Mesenchymal stem cell (in vitro differentiated cells and primary cell): ENCODE results near the gene PUS10.
A peak's percentile ranks its signal among the peaks of the same experiment; 100 is the strongest.

Experiments
- DNase-seq: peaks from one replicate; pipeline ENCODE4 v3.0.0-alpha.2; 2013
- H2AFZ ChIP-seq: one replicate; pipeline ENCODE4 v1.6.1; 2013; ENCODE audit warnings: low read depth, mild to moderate bottlenecking, control low read depth, inconsistent platforms, low read length, moderate library complexity
- H2AK5ac ChIP-seq: 2 replicates; pipeline ENCODE4 v1.6.1; 2013; ENCODE audit warnings: low read length, moderate library complexity, mild to moderate bottlenecking, inconsistent platforms; ENCODE audit not compliant: severe bottlenecking
- H2BK120ac ChIP-seq: one replicate; pipeline ENCODE4 v1.6.1; 2013; ENCODE audit warnings: low read depth, mild to moderate bottlenecking, inconsistent platforms, low read length, moderate library complexity
- H2BK12ac ChIP-seq, 2 experiments: one replicate each; pipeline ENCODE4 v1.6.1; 2013; ENCODE audit warnings: inconsistent platforms in 2 of 2, low read length in 2 of 2, mild to moderate bottlenecking in 2 of 2, moderate library complexity in 2 of 2, control low read depth in 1 of 2
- H2BK15ac ChIP-seq: one replicate; pipeline ENCODE4 v1.6.1; 2013; ENCODE audit warnings: mild to moderate bottlenecking, low read depth, inconsistent platforms; ENCODE audit not compliant: poor library complexity, severe bottlenecking
- H2BK5ac ChIP-seq: 2 replicates; pipeline ENCODE4 v1.6.1; 2013; ENCODE audit warnings: low read depth, mild to moderate bottlenecking, low read length, control low read depth, inconsistent platforms; ENCODE audit not compliant: poor library complexity, severe bottlenecking
- H3K14ac ChIP-seq, 2 experiments: one replicate each; pipeline ENCODE4 v1.6.1; 2013; ENCODE audit warnings: inconsistent platforms in 2 of 2, low read length in 2 of 2, control low read depth in 1 of 2, mild to moderate bottlenecking in 1 of 2, moderate library complexity in 1 of 2
- H3K18ac ChIP-seq, 2 experiments: one replicate each; pipeline ENCODE4 v1.6.1; 2013; ENCODE audit warnings: inconsistent platforms in 2 of 2, low read length in 2 of 2, control low read depth in 1 of 2, low read depth in 1 of 2, mild to moderate bottlenecking in 1 of 2
- H3K23ac ChIP-seq, 2 experiments: one replicate each; pipeline ENCODE4 v1.6.1; 2013; ENCODE audit warnings: inconsistent platforms in 2 of 2, low read length in 2 of 2, mild to moderate bottlenecking in 2 of 2, moderate library complexity in 2 of 2, control low read depth in 1 of 2
- H3K27ac ChIP-seq: 2 replicates; pipeline ENCODE4 v1.5.1; 2013; ENCODE audit warnings: mild to moderate bottlenecking, moderate library complexity, low read length, control low read depth, inconsistent platforms; ENCODE audit not compliant: poor library complexity, severe bottlenecking
- H3K27me3 ChIP-seq, 2 experiments: 2 replicates each; pipeline versions ENCODE4 v1.6.1 to v1.7.0; 2013; ENCODE audit warnings: low read length in 2 of 2, mild to moderate bottlenecking in 2 of 2, moderate library complexity in 2 of 2, control low read depth in 1 of 2, inconsistent platforms in 1 of 2; ENCODE audit not compliant: control insufficient read depth in 1 of 2, insufficient read depth in 1 of 2
- H3K36me3 ChIP-seq, 2 experiments: 2 replicates each; pipeline versions ENCODE4 v1.6.1 to v1.7.0; 2013; ENCODE audit warnings: low read length in 2 of 2, control low read depth in 1 of 2, inconsistent platforms in 1 of 2, low read depth in 1 of 2, mild to moderate bottlenecking in 1 of 2; ENCODE audit not compliant: insufficient read depth in 2 of 2, control insufficient read depth in 1 of 2
- H3K4ac ChIP-seq, 2 experiments: one replicate each; pipeline ENCODE4 v1.6.1; 2013; ENCODE audit warnings: inconsistent platforms in 2 of 2, low read length in 2 of 2, mild to moderate bottlenecking in 2 of 2, moderate library complexity in 2 of 2, control low read depth in 1 of 2, low read depth in 1 of 2
- H3K4me1 ChIP-seq: 2 replicates; pipeline ENCODE4 v1.6.1; 2013; ENCODE audit warnings: low read depth, low read length, control low read depth; ENCODE audit not compliant: control insufficient read depth, insufficient read depth
- H3K4me2 ChIP-seq: 2 replicates; pipeline ENCODE4 v1.6.1; 2013; ENCODE audit warnings: low read length, mild to moderate bottlenecking, inconsistent platforms; ENCODE audit not compliant: poor library complexity, severe bottlenecking
- H3K4me3 ChIP-seq, 2 experiments: 2 replicates each; pipeline versions ENCODE4 v1.5.1 to v1.7.0; 2013; ENCODE audit warnings: low read length in 2 of 2, mild to moderate bottlenecking in 2 of 2, control low read depth in 1 of 2, low read depth in 1 of 2; ENCODE audit not compliant: insufficient read depth in 1 of 2
- H3K79me1 ChIP-seq: replicated peaks from 2 replicates; pipeline ENCODE4 v1.6.1; 2013; ENCODE audit warnings: mild to moderate bottlenecking, control low read depth, low read length, inconsistent platforms; ENCODE audit not compliant: poor library complexity, severe bottlenecking
- H3K9ac ChIP-seq: 2 replicates; pipeline ENCODE4 v1.7.0; 2013; ENCODE audit warnings: mild to moderate bottlenecking, low read length, moderate library complexity
- H3K9me3 ChIP-seq: 2 replicates; pipeline ENCODE4 v1.7.0; 2013; ENCODE audit warnings: mild to moderate bottlenecking, low read length; ENCODE audit not compliant: control insufficient read depth
- H4K8ac ChIP-seq: one replicate; pipeline ENCODE4 v1.6.1; 2013; ENCODE audit warnings: inconsistent platforms, mild to moderate bottlenecking, low read length, moderate library complexity
- H4K91ac ChIP-seq: one replicate; pipeline ENCODE4 v1.6.1; 2013; ENCODE audit warnings: mild to moderate bottlenecking, low read length, inconsistent platforms
- WGBS: methylation state at CpG from one replicate; pipeline ENCODE4 v1.1.7; 2013; ENCODE audit warnings: mixed read lengths; 5-methylcytosine and 5-hydroxymethylcytosine counted together

The PUS10 gene

DNA sequence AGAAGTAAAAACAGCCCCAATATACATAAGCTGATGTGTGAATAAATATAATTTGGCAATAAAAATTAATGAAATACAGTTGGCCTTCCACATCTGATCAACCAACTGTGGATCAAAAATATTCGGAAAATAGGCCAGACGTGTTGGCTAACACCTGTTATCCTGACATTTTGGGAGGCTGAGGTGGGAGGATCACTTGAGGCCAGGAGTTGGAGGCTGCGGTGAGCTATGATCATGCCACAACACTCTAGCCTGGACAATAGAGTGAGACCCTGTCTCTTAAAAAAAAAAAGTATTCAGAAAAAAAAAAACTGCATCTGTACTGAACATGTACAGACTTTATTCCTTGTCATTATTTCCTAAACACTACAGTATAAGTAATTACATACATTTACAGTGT lies 11.5 kb upstream of the PUS10 start:
- H2AK5ac ChIP-seq: no peak overlapping the region
- no peaks in the 10 kb centered on the region for H3K27me3 ChIP-seq
- no peaks in the 10 kb centered on the region for H3K4me1 ChIP-seq
- no peak overlapping the region for H3K23ac ChIP-seq
- no peak for DNase-seq
- no peak overlapping the region for H2BK12ac ChIP-seq
- H2AFZ ChIP-seq: no peak overlapping the region
- no peak overlapping the region for H3K27ac ChIP-seq
- no peak overlapping the region for H3K4me2 ChIP-seq
- H3K4ac ChIP-seq: no peak overlapping the region
- no peak overlapping the region for H3K18ac ChIP-seq
- H3K79me1 ChIP-seq: peaks cover 27% of the 10 kb centered on the region
- peaks cover 15 to 42% of the 10 kb centered on the region in 2 experiments for H3K36me3 ChIP-seq
- no peaks in the 10 kb centered on the region for H3K9me3 ChIP-seq
- H4K91ac ChIP-seq: no peak overlapping the region
- H2BK5ac ChIP-seq: no peak overlapping the region
- H3K4me3 ChIP-seq: no peak overlapping the region
- no peak overlapping the region for H3K9ac ChIP-seq
- no peak overlapping the region for H4K8ac ChIP-seq
- no peak overlapping the region for H3K14ac ChIP-seq
- no peak overlapping the region for H2BK120ac ChIP-seq
- H2BK15ac ChIP-seq: no peak overlapping the region
- 97% methylated on average over 3 of the region's 3 CpGs for WGBS

DNA sequence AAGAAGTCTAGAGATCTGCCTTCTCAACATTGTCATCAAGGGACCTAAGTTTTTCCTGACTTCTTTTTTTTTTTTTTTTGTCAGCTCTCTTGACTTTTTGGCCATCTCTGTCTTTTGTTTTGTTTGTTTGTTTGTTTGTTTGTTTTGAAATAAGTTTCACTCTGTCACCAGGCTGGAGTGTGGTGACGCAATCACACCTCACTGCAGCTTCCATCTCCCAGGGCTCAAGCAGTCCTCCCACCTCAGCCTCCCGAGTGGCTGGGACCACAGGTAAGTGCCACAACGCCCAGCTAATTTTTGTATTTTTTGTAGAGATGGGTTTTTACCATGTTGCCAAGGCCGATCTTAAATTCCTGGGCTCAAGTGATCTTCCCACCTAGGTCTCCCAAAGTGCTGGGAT lies 5.6 kb upstream of the PUS10 start:
- Histone ChIP-seq H3K18ac (no peak overlapping the region), H3K79me1 (peaks cover 17% of the 10 kb centered on the region), H2BK120ac (no peak overlapping the region), H2AFZ (no peak overlapping the region), H3K36me3 (peaks cover 13 to 28% of the 10 kb centered on the region in 2 experiments), H3K23ac (no peak overlapping the region), H3K9ac (no peak overlapping the region), H2AK5ac (no peak overlapping the region), H3K14ac (no peak overlapping the region), H2BK5ac (no peak overlapping the region), H3K27me3 (no peaks in the 10 kb centered on the region), H3K4me2 (no peak overlapping the region), H2BK15ac (no peak overlapping the region), H4K91ac (no peak overlapping the region), H3K4me3 (no peak overlapping the region), H3K4ac (no peak overlapping the region), H3K4me1 (no peaks in the 10 kb centered on the region), H3K27ac (no peak overlapping the region), H4K8ac (no peak overlapping the region), H3K9me3 (peaks cover 4% of the 10 kb centered on the region), H2BK12ac (no peak overlapping the region)
- 100% methylated on average over 3 of the region's 4 CpGs for WGBS
- DNase-seq: no peak

DNA sequence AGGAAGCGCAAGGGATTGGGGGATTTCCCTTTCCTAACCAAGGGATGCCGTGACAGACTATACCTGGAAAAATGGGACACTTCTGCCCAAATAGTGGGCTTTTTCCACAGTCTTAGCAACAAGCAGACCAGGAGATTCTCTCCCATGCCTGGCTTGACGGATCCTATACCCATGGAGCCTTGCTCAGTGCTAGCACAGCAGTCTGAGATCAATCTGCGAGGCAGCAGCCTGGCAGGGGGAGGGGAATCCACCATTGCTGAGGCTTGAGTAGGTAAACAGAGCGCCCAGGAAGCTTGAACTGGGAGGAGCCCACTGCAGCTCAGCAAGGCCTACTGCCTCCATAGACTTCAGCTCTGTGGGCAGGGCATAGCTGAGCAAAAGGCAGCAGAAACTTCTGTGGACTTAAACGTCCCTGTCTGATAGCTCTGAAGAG lies 3.2 kb upstream of the PUS10 start:
- Histone ChIP-seq H2BK15ac (no peak overlapping the region), H3K27me3 (no peaks in the 10 kb centered on the region), H3K27ac (no peak overlapping the region), H2AK5ac (no peak overlapping the region), H3K4me3 (no peak overlapping the region), H3K9ac (no peak overlapping the region), H3K79me1 (peaks cover 18% of the 10 kb centered on the region), H3K4me1 (no peaks in the 10 kb centered on the region), H2BK12ac (no peak overlapping the region), H3K4me2 (no peak overlapping the region), H3K9me3 (peaks cover 4% of the 10 kb centered on the region), H3K4ac (no peak overlapping the region), H3K36me3 (peaks cover 13 to 24% of the 10 kb centered on the region in 2 experiments), H2BK120ac (no peak overlapping the region), H3K18ac (no peak overlapping the region), H3K23ac (no peak overlapping the region), H4K91ac (no peak overlapping the region), H2BK5ac (no peak overlapping the region), H3K14ac (no peak overlapping the region), H2AFZ (no peak overlapping the region), H4K8ac (no peak overlapping the region)
- WGBS: 94% methylated on average over 6 of the region's 6 CpGs
- no peak for DNase-seq

DNA sequence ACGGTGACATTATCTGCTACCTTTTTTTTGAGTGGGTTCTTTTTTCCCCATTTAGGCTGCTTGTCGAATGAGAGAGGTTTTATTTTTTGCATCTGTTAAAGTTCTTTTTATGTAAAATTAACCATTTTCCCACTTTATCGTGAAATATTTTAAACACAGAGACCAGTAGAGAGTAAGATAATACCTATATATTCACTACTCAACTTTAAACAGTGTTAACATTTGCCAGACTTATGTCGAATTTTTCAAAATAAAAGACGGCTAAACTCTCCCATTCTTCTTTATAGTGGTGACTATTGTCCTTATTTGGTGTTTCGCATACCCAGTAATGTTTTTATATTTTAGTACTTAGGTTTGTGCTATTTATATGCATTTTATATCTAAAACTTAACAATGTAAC lies 743 bp upstream of the PUS10 start:
- 40% methylated on average over 1 of the region's 6 CpGs for WGBS
- peak overlapping the region in 1 of 2 experiments; percentile 99 for H3K4me3 ChIP-seq

More for the DNA sequence above, 743 bp upstream of the PUS10 start:
- H2AK5ac ChIP-seq: no peak overlapping the region
- H2BK120ac ChIP-seq: no peak overlapping the region
- H3K23ac ChIP-seq: no peak overlapping the region
- H4K91ac ChIP-seq: no peak overlapping the region
- H3K4me1 ChIP-seq: no peaks in the 10 kb centered on the region
- H3K79me1 ChIP-seq: peaks cover 23% of the 10 kb centered on the region
- no peaks in the 10 kb centered on the region for H3K27me3 ChIP-seq
- H3K36me3 ChIP-seq: peaks cover 11 to 16% of the 10 kb centered on the region in 2 experiments
- no peak overlapping the region for H3K4ac ChIP-seq
- DNase-seq: no peak
- peaks cover 4% of the 10 kb centered on the region for H3K9me3 ChIP-seq
- no peak overlapping the region for H3K14ac ChIP-seq
- no peak overlapping the region for H2BK15ac ChIP-seq
- no peak overlapping the region for H2BK12ac ChIP-seq
- H3K18ac ChIP-seq: no peak overlapping the region
- peak overlapping the region; percentile 96 for H3K9ac ChIP-seq
- H2AFZ ChIP-seq: no peak overlapping the region
- no peak overlapping the region for H3K27ac ChIP-seq
- H4K8ac ChIP-seq: no peak overlapping the region
- no peak overlapping the region for H2BK5ac ChIP-seq
- peak overlapping the region; percentile 66 for H3K4me2 ChIP-seq
